ENCODE data around the gene CACNB4.

DNA sequence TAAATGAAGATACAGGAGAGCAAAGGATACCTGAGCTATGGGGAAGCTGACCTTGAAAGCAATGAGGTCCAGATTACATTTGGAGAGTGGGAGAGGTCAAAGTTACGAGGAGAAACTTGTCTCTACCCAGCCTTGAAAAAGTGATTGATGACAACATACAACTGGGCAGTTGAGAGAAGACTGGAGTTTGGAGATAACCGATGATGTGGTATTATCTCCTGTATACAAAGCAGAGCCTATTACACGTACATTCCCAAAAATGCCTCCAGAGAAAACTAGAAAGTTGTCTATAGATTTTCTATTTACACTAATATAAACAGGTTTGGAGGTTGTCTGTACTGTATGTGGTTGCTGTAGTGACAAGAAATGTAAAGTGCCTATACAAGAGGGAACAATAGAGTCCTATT lies 299.0 kb downstream of the CACNB4 start:
- TF ChIP-seq MAZ (IDR thresholded peaks at IDR 0.05; ENCODE audit: borderline replicate concordance, low read depth, low read length) (no peak), ESRRA (IDR thresholded peaks at IDR 0.05; ENCODE audit: borderline replicate concordance, low read length) (no peak)
- TF ChIP-seq, protein P1, sequence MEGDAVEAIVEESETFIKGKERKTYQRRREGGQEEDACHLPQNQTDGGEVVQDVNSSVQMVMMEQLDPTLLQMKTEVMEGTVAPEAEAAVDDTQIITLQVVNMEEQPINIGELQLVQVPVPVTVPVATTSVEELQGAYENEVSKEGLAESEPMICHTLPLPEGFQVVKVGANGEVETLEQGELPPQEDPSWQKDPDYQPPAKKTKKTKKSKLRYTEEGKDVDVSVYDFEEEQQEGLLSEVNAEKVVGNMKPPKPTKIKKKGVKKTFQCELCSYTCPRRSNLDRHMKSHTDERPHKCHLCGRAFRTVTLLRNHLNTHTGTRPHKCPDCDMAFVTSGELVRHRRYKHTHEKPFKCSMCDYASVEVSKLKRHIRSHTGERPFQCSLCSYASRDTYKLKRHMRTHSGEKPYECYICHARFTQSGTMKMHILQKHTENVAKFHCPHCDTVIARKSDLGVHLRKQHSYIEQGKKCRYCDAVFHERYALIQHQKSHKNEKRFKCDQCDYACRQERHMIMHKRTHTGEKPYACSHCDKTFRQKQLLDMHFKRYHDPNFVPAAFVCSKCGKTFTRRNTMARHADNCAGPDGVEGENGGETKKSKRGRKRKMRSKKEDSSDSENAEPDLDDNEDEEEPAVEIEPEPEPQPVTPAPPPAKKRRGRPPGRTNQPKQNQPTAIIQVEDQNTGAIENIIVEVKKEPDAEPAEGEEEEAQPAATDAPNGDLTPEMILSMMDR (IDR thresholded peaks at IDR 0.05): no peak
- TF ChIP-seq, protein P2, sequence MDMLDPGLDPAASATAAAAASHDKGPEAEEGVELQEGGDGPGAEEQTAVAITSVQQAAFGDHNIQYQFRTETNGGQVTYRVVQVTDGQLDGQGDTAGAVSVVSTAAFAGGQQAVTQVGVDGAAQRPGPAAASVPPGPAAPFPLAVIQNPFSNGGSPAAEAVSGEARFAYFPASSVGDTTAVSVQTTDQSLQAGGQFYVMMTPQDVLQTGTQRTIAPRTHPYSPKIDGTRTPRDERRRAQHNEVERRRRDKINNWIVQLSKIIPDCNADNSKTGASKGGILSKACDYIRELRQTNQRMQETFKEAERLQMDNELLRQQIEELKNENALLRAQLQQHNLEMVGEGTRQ (IDR thresholded peaks at IDR 0.05): no peak
